ENCODE results near the gene TENM3.

Gene TENM3

GRCh38 chr4:182764137-182764536 lies 520.9 kb downstream of the TENM3 start:
- in situ Hi-C loops (cut with MboI; ENCODE audit: low sequenced_read_pairs): no loop called here

DNA sequence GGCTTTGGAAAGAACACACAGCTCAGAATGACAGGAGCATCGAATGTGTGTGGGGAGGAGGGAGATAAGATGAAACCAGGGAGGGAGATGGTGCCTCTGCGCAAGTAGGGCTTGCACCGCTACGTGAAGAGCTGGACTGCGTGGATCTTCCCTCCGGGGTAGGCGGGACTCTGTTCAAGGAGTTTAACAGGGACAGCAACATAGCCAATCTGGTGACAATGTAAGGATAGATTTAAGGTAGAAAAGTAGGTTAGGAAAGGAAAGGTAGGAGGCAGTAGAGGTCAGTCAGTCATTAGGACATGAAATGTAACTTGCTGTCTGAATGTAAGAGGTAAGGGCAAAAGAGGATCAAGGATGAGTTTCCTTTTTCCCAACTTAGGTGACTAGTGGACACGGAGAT lies 521.4 kb downstream of the TENM3 start:
- in situ Hi-C loops (cut with MboI; ENCODE audit: low sequenced_read_pairs): no loop called here

DNA sequence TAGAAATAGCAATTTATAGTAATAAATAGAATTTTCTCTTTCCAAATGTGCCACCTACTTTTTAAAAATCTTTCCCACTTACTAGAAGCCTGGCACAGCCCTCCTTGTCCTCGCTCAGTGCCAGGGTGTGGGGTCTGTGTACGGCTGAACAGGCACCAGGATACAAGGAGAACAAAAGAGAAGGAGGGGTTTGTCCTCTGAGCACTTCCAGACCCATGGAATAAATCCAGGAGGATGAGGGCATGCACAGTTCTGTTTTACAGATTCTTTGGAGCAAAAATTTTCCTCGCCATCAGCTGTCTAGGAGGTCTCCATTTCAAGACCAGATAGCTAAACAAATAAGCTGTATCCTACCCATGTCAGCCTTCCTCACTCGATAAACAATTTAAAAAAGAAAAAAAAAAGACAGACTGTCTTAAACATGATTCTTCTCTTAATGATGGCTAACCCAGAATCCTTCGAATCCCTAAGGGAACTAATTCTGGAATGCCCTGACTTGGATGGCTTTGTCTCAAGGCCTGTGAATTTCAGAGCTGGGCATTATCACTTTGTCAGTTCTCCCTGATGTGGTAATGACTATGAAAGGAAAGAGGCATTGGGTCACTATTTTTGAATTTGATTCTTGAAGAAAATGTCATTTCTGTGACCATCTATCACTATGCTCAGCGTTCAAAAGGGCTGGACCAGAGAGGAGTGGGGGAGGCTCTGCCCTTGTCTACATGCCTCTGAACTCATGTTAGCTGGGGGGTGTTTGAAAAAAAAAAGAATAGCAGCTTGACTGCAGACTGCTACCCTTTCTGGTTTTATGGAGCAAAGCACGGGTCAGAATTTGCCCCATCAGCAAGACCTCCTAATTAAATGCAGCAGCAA lies 523.0 kb downstream of the TENM3 start:
- in situ Hi-C loops (cut with MboI; ENCODE audit: low sequenced_read_pairs): no loop called here

GRCh38 chr4:182766857-182767250 lies 523.7 kb downstream of the TENM3 start:
- in situ Hi-C loops (cut with MboI; ENCODE audit: low sequenced_read_pairs): no loop called here

DNA sequence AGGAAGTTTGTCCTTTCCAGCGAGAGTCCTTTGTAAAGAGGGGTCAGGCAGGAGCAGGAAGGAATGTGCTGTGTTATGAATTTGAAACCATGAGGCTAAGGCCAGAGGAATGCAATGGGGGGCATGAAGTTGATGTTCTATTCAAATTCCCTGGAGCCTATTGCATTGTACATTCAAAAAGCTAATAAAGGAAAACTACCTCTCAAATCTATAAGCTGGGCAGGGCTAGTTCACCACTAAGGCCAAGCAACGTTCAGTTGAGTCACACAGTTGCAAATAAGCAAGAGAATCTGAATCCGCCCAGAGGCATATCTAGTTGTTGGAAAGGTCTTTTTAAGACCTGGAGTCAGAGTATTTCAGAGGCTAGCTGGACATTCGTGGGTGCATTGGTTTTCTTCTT lies 525.6 kb downstream of the TENM3 start:
- in situ Hi-C loops (cut with MboI; ENCODE audit: low sequenced_read_pairs): no loop called here

DNA sequence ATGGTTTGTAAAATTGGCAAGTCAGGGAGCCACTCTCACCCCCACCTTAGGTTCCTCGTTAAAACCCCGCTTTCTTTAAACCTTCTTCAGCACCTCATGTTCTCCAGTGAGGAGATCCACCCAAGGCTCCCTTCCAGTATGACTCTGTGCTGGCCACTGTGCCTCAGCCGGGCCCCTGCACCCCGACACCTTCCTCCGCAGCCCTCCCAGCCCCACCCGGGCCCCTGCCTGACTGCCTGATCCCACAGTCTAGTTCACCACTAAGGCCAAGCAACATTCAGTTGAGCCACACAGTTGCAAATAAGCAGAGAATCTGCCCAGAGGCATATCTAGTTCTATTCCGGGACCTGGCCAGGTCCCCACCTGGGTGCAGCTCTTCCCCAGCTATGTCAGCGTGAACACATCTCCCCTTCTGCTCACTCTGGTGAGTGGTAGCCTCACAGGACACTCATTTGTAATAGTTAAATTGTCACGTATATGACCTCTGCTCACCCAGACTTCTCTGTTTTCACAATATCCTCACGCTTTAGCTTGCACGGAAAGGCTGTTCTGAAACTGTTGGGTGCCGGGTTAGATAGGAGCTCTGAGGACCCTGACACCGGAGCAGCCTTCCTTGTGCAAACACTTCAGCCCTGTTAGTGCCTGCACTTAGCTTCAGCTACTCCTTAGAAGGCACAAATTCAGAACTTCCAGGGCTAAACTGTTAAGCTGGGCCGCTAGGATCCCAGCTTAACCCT lies 527.2 kb downstream of the TENM3 start:
- in situ Hi-C loops (cut with MboI; ENCODE audit: low sequenced_read_pairs): no loop called here

DNA sequence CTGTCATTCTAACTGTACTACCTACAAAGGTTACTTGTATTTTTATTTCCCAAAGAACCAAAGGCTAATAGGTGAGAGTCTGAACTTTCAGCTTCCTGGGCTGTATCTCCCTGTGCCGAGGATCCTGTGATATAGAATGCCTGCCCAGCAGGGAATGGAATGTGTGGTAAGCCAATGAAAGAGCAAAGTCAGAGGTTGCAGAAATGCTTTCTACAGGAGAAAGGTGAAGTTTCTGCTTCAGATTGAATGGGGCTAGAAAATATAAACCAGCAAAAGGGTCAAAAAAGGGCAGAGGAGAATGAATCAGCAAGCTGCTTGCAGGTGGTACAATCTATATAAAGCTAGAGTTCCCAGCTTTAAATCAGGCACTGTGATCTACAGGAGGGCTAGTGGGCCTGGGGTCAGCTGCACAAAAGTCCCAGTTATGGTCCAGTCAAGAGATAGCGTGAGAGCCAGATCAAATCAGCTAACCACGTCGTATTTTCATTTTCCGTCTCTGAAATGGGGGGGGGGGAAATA lies 527.9 kb downstream of the TENM3 start:
- in situ Hi-C loops (cut with MboI; ENCODE audit: low sequenced_read_pairs): no loop called here

- in situ Hi-C loops (cut with MboI; ENCODE audit: low sequenced_read_pairs): no loop called here
Observed at GRCh38 chr4:182775075-182775474, 531.9 kb downstream of the TENM3 start.

DNA sequence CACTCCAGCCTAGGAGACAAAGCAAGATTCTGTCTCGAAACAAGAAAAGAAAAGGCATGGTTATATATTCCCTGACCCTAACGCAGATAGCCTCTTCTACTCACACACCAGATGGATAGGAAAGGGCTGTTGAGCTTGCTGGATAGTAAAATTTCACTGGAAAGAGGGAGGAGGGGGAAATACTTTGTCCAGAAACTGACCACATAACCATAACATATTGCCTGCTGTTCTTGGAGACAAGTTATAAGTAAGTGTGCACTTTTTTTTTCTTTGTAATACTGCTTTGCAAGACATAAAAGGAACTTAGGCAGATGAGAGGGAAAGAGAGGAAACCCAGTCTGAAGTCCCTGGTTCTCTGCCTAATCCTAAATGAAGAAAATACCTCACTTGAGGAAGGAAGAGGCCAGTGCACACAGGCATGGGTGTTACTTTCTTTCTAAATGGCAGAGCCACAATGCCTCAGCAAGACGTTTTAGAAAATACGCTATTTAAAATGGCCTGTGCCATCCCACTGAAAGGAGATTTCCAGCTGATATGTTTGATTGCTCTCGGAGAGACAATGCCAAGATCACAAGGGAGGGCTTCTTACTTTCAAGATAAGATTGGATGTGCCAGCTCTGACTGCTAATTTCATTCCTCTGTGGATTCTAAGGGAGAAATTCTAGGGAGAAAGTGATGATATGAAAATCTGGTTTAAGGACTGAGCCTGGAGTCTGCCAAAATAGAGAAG lies 533.3 kb downstream of the TENM3 start:
- in situ Hi-C loops (cut with MboI; ENCODE audit: low sequenced_read_pairs): no loop called here

GRCh38 chr4:182778222-182778982 lies 535.2 kb downstream of the TENM3 start:
- in situ Hi-C loops (cut with MboI; ENCODE audit: low sequenced_read_pairs): no loop called here

DNA sequence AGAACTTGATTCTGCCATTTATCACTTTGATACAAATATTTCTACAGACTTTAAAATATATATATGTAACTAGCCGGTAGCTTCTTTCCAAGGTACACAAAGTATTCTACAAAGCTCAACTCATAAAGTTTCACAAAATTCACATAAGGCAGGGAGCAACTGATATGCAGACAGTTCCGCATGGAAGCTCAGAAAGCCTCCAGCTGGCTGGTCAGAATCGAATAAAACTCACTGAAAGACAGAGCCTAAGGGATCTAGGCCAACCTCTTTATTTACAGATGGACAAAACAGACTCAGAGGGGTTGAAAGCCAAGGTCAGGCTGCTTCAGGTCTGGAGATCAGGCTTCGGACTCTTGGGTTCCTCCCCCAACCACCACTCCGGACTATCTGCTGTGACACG lies 543.8 kb downstream of the TENM3 start:
- in situ Hi-C loops (cut with MboI; ENCODE audit: low sequenced_read_pairs): no loop called here

- in situ Hi-C loops (cut with MboI; ENCODE audit: low sequenced_read_pairs): no loop called here
Observed at GRCh38 chr4:182788201-182788600, 545.0 kb downstream of the TENM3 start.

- in situ Hi-C loops (cut with MboI; ENCODE audit: low sequenced_read_pairs): no loop called here
Observed at GRCh38 chr4:182789529-182789928, 546.3 kb downstream of the TENM3 start.

DNA sequence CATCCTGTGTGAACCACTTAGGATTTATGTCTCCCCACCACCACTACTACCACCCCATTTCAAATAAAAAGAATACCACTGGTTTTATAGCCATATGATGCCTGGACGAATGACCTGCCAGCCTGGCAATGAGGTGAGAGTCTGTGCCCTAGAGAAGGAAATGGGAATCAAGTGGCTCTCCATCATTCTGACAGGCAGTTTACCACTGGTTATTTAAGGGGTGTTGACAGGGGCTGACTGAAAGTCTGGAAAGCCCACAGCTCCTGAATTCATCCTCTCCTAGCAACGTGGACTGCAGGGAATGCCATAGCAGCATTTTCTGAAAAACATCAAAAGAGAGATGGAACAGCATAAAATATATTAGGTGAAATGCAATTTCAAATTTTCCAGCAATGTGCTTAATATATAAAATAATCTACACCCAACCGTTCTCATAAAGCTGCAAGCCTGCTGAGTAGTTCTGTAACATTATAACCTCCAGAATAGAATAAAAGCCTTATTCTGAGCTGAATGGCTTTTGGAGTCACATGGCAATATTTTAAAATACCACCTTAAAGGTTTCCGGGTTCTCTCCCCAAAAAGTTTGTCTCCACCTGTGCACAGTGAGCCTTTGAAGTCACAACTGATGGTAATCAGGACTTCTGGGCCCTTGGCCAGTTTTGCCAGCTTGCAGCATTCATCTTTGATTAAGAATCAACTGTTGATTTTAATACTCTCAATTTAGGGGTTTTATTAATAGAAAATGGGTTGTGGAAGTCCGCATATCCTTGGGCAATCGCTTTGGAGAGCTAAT lies 552.4 kb downstream of the TENM3 start:
- in situ Hi-C loops (cut with MboI; ENCODE audit: low sequenced_read_pairs): no loop called here

DNA sequence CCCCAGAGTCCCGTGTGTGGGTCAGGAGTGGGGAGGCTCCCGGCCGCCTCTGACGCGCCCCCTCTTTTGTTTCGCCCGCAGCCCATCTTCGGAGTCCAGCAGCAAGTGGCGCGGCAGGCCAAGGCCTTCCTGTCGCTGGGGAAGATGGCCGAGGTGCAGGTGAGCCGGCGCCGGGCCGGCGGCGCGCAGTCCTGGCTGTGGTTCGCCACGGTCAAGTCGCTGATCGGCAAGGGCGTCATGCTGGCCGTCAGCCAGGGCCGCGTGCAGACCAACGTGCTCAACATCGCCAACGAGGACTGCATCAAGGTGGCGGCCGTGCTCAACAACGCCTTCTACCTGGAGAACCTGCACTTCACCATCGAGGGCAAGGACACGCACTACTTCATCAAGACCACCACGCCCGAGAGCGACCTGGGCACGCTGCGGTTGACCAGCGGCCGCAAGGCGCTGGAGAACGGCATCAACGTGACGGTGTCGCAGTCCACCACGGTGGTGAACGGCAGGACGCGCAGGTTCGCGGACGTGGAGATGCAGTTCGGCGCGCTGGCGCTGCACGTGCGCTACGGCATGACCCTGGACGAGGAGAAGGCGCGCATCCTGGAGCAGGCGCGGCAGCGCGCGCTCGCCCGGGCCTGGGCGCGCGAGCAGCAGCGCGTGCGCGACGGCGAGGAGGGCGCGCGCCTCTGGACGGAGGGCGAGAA lies 556.5 kb downstream of the TENM3 start:
- in situ Hi-C loops (cut with MboI; ENCODE audit: low sequenced_read_pairs): no loop called here

DNA sequence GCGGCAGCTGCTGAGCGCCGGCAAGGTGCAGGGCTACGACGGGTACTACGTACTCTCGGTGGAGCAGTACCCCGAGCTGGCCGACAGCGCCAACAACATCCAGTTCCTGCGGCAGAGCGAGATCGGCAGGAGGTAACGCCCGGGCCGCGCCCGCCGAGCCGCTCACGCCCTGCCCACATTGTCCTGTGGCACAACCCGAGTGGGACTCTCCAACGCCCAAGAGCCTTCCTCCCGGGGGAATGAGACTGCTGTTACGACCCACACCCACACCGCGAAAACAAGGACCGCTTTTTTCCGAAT lies 557.0 kb downstream of the TENM3 start:
- in situ Hi-C loops (cut with MboI; ENCODE audit: low sequenced_read_pairs): no loop called here

DNA sequence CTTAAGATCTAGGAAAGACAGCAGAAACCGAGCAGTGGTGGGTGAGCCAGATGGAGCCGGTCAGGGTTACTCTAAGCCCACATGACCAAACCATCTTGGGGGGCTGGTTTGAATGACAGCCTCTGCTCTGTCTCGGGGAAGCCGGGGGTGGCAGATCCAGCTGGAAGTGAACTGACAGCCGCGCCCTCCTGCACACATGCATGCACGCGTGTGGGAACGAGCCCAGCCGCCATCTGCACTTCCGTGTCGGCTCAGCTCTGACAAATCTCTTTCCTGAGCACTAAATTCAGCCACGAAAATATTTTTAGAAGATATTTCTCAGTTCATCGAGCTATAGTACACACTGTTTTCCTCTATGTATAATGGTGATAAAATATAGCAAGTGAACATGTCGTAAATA lies 558.4 kb downstream of the TENM3 start:
- in situ Hi-C loops (cut with MboI; ENCODE audit: low sequenced_read_pairs): no loop called here

DNA sequence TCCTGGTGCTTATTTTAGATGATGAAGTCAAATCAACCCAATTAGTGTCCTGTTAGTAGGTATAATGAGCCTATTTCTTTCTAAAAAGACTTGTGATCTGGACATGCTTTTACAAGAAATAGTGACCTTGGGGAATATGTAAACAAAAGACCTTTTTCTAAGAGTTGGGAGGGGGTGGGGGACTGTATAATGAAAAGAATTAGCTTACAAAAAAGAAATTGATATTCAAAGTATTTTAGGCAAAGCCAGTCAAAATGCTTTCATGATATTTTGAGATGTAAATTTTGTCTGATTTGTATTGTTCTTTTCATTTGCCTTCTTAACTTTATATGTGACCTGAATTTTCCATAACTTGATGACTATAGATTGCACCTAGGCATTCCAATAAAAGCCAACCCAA lies 559.4 kb downstream of the TENM3 start:
- in situ Hi-C loops (cut with MboI; ENCODE audit: low sequenced_read_pairs): no loop called here

GRCh38 chr4:182803235-182803634 lies 560.0 kb downstream of the TENM3 start:
- in situ Hi-C loops (cut with MboI; ENCODE audit: low sequenced_read_pairs): no loop called here
